Panc1 (cell line): ENCODE measurements around the gene NCK2. TPM values are rescaled to one million over a fixed set of nuclear protein-coding genes. Genes with fewer than 3 reads are reported as not detected.

Experiments used
- ATAC-seq: fragments of 200-7000 bp; cut with Tn5 transposase; 2 replicates; pipeline ENCODE4 v1.9.1; 2020; ENCODE audit warnings: mild to moderate bottlenecking, moderate library complexity
- BruUV-seq: library from RNA; stranded (reverse); fragments of 400-500 nt; replicated peaks from 2 replicates; lab custom pipeline; 2021; lab: Mats Ljungman, UMichigan
- CTCF ChIA-PET: fragments of 300-600 bp; sonication (Branson Sonifier 250); formaldehyde crosslinking; loops from one replicate; lab custom pipeline; 2022; ENCODE audit warnings: antibody characterized with exemption; lab: Charles Lee
- POLR2A ChIA-PET: fragments of 300-600 bp; sonication (Branson Sonifier 250); formaldehyde crosslinking; loops from one replicate; lab custom pipeline; 2022; ENCODE audit warnings: antibody characterized with exemption; lab: Charles Lee
- DNase-seq: peaks from one replicate; pipeline ENCODE4 v3.0.0-alpha.2; 2010; ENCODE audit warnings: low read depth, low spot score
- H3K27ac ChIP-seq: 2 replicates; pipeline ENCODE4 v1.5.1; 2011; ENCODE audit warnings: mild to moderate bottlenecking, low read length, inconsistent platforms
- H3K27me3 ChIP-seq: fragments of 200-500 bp; sonication (Bioruptor generic); 2 replicates; pipeline ENCODE4 v1.6.0; 2014; ENCODE audit warnings: low read length, inconsistent platforms; ENCODE audit not compliant: control insufficient read depth, insufficient read depth
- H3K36me3 ChIP-seq: fragments of 200-500 bp; sonication (Bioruptor generic); 2 replicates; pipeline ENCODE4 v1.5.1; 2014; ENCODE audit warnings: inconsistent platforms, mild to moderate bottlenecking, low read length, moderate library complexity; ENCODE audit not compliant: control insufficient read depth, insufficient read depth
- H3K4me1 ChIP-seq: 2 replicates; pipeline ENCODE4 v1.5.1; 2011; ENCODE audit warnings: inconsistent platforms, mild to moderate bottlenecking, low read length, moderate library complexity; ENCODE audit not compliant: control insufficient read depth, insufficient read depth
- H3K4me3 ChIP-seq, 2 experiments: 2 replicates each; pipeline ENCODE4 v1.5.1; 2011 to 2012; ENCODE audit warnings: low read depth in 2 of 2, low read length in 2 of 2, mild to moderate bottlenecking in 2 of 2, inconsistent platforms in 1 of 2, moderate library complexity in 1 of 2
- H3K9me3 ChIP-seq: fragments of 200-500 bp; sonication (Bioruptor generic); 2 replicates; pipeline ENCODE4 v1.5.1; 2014; ENCODE audit warnings: low read depth, mild to moderate bottlenecking, inconsistent platforms, low read length, moderate library complexity; ENCODE audit not compliant: control insufficient read depth, insufficient read depth
- POLR2AphosphoS5 ChIP-seq: IDR thresholded peaks from 2 replicates; pipeline ENCODE4 v1.6.1; 2012; ENCODE audit warnings: mild to moderate bottlenecking, low read depth, low read length, moderate library complexity
- SIN3A ChIP-seq: IDR thresholded peaks from 2 replicates; pipeline ENCODE4 v1.6.1; 2012; ENCODE audit warnings: low read depth, mild to moderate bottlenecking, low read length, moderate library complexity, borderline replicate concordance; ENCODE audit not compliant: insufficient read depth
- TCF7L2 ChIP-seq: IDR thresholded peaks from 2 replicates; pipeline ENCODE4 v1.6.1; 2011; ENCODE audit warnings: mild to moderate bottlenecking, low read depth, low read length, inconsistent platforms
- in situ Hi-C: cut with HindIII; loops from 2 replicates; pipeline ENCODE4 v1.10.0; 2016; ENCODE audit warnings: low sequenced_read_pairs, low pct_unique_long_range_greater_than_20kb
- intact Hi-C: fragments of 100-400 bp; cut with micrococcal nuclease; formaldehyde crosslinking; loops from one replicate; pipeline ENCODE4 v1.10.0; 2022; ENCODE audit not compliant: unreplicated experiment
- total RNA-seq: library from RNA; stranded (reverse); gene quantifications from one replicate; pipeline ENCODE4 v1.2.1, GENCODE V29; 2021; ENCODE audit not compliant: unreplicated experiment
- TF ChIP-seq, protein P1 (sequence below), 2 experiments: IDR thresholded peaks; 2 replicates each; pipeline ENCODE4 v1.6.1; 2011 to 2012; ENCODE audit warnings: low read depth in 2 of 2, control low read depth in 1 of 2, low read length in 1 of 2, mild to moderate bottlenecking in 1 of 2, moderate library complexity in 1 of 2; ENCODE audit not compliant: insufficient read depth in 1 of 2
- TF ChIP-seq, protein P2 (sequence below): fragments of 450-650 bp; IDR thresholded peaks from 2 replicates; pipeline ENCODE4 v1.5.1; 2017; ENCODE audit warnings: mild to moderate bottlenecking

Gene NCK2
- total RNA-seq, 1 experiment from 2014 or later, result 60.7 TPM

- POLR2A ChIA-PET, result no interaction called here
- BruUV-seq, result no TSS peak
- TF ChIP-seq, protein P1, sequence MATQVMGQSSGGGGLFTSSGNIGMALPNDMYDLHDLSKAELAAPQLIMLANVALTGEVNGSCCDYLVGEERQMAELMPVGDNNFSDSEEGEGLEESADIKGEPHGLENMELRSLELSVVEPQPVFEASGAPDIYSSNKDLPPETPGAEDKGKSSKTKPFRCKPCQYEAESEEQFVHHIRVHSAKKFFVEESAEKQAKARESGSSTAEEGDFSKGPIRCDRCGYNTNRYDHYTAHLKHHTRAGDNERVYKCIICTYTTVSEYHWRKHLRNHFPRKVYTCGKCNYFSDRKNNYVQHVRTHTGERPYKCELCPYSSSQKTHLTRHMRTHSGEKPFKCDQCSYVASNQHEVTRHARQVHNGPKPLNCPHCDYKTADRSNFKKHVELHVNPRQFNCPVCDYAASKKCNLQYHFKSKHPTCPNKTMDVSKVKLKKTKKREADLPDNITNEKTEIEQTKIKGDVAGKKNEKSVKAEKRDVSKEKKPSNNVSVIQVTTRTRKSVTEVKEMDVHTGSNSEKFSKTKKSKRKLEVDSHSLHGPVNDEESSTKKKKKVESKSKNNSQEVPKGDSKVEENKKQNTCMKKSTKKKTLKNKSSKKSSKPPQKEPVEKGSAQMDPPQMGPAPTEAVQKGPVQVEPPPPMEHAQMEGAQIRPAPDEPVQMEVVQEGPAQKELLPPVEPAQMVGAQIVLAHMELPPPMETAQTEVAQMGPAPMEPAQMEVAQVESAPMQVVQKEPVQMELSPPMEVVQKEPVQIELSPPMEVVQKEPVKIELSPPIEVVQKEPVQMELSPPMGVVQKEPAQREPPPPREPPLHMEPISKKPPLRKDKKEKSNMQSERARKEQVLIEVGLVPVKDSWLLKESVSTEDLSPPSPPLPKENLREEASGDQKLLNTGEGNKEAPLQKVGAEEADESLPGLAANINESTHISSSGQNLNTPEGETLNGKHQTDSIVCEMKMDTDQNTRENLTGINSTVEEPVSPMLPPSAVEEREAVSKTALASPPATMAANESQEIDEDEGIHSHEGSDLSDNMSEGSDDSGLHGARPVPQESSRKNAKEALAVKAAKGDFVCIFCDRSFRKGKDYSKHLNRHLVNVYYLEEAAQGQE (IDR thresholded peaks at IDR 0.05; ENCODE audit: insufficient read depth in 1 of 2, low read depth in 2 of 2, low read length in 1 of 2), result no peak
- TF ChIP-seq POLR2AphosphoS5 (no peak), TCF7L2 (no peak), SIN3A (no peak)
- TF ChIP-seq, protein P2, sequence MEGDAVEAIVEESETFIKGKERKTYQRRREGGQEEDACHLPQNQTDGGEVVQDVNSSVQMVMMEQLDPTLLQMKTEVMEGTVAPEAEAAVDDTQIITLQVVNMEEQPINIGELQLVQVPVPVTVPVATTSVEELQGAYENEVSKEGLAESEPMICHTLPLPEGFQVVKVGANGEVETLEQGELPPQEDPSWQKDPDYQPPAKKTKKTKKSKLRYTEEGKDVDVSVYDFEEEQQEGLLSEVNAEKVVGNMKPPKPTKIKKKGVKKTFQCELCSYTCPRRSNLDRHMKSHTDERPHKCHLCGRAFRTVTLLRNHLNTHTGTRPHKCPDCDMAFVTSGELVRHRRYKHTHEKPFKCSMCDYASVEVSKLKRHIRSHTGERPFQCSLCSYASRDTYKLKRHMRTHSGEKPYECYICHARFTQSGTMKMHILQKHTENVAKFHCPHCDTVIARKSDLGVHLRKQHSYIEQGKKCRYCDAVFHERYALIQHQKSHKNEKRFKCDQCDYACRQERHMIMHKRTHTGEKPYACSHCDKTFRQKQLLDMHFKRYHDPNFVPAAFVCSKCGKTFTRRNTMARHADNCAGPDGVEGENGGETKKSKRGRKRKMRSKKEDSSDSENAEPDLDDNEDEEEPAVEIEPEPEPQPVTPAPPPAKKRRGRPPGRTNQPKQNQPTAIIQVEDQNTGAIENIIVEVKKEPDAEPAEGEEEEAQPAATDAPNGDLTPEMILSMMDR, result no peak
- intact Hi-C loops (no loop called here), in situ Hi-C loops (no loop called here)
- no peaks in the 10 kb centered on the region for H3K9me3 ChIP-seq
- no peak for ATAC-seq
- H3K4me3 ChIP-seq, result no peak overlapping the region
- H3K27ac ChIP-seq, result no peak overlapping the region
- no peak for DNase-seq
- CTCF ChIA-PET, result no interaction called here
- no peaks in the 10 kb centered on the region for H3K36me3 ChIP-seq
- no peaks in the 10 kb centered on the region for H3K27me3 ChIP-seq
- no peaks in the 10 kb centered on the region for H3K4me1 ChIP-seq
Observed at GRCh38 chr2:105882920-105883435, 138.3 kb downstream of the NCK2 start.

- Histone ChIP-seq H3K4me1 (no peaks in the 10 kb centered on the region), H3K9me3 (no peaks in the 10 kb centered on the region), H3K27me3 (no peaks in the 10 kb centered on the region), H3K27ac (no peak overlapping the region), H3K36me3 (no peaks in the 10 kb centered on the region), H3K4me3 (no peak overlapping the region)
- CTCF ChIA-PET, result no interaction called here
- POLR2A ChIA-PET, result no interaction called here
- in situ Hi-C loops, result no loop called here
- intact Hi-C loops, result no loop called here
- DNase-seq (no peak), ATAC-seq (no peak)
- BruUV-seq, result no TSS peak
- no peak for TF ChIP-seq TCF7L2
- TF ChIP-seq SIN3A, result no peak
- TF ChIP-seq, protein P1 (IDR thresholded peaks at IDR 0.05; ENCODE audit: insufficient read depth in 1 of 2, low read depth in 2 of 2, low read length in 1 of 2), result no peak
- TF ChIP-seq, protein P2, result no peak
- TF ChIP-seq POLR2AphosphoS5, result no peak
Observed at GRCh38 chr2:105883911-105884694, 139.4 kb downstream of the NCK2 start.
